Measurements from ENCODE around the gene ZC2HC1B. TPM values are rescaled to one million over a fixed set of nuclear protein-coding genes. Genes with fewer than 3 reads are reported as not detected.

ZC2HC1B gene
- total and polyA plus RNA-seq, 4 donors, result not detected

DNA sequence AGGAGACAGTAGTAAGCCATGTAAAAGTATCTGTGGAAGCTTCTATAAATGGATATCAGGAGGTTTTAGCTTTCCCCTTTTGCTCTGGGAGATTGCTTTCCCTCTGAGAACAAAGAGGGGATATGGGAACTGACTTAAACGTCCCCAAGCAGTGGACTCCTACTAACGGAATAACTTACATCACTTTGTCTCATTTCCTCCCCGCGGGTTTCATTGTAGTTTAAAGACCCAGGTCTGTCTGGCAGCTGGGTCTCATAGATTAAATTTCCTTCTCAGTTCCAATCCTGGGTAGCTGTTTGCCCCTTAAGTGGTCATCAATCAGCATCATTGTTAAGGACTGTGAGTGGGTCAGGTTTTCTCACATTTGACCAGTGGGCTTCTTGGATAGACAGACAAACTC lies 75.1 kb downstream of the ZC2HC1B start:
- no peak for TF ChIP-seq NR2F2 (IDR thresholded peaks at IDR 0.05)
- TF ChIP-seq EGR1 (IDR thresholded peaks at IDR 0.05; ENCODE audit: low read depth in 2 of 2), result no peak
- no peak for TF ChIP-seq HNF4G (IDR thresholded peaks at IDR 0.05)
- no peak for TF ChIP-seq YY1 (IDR thresholded peaks at IDR 0.05)
- TF ChIP-seq, protein P1, sequence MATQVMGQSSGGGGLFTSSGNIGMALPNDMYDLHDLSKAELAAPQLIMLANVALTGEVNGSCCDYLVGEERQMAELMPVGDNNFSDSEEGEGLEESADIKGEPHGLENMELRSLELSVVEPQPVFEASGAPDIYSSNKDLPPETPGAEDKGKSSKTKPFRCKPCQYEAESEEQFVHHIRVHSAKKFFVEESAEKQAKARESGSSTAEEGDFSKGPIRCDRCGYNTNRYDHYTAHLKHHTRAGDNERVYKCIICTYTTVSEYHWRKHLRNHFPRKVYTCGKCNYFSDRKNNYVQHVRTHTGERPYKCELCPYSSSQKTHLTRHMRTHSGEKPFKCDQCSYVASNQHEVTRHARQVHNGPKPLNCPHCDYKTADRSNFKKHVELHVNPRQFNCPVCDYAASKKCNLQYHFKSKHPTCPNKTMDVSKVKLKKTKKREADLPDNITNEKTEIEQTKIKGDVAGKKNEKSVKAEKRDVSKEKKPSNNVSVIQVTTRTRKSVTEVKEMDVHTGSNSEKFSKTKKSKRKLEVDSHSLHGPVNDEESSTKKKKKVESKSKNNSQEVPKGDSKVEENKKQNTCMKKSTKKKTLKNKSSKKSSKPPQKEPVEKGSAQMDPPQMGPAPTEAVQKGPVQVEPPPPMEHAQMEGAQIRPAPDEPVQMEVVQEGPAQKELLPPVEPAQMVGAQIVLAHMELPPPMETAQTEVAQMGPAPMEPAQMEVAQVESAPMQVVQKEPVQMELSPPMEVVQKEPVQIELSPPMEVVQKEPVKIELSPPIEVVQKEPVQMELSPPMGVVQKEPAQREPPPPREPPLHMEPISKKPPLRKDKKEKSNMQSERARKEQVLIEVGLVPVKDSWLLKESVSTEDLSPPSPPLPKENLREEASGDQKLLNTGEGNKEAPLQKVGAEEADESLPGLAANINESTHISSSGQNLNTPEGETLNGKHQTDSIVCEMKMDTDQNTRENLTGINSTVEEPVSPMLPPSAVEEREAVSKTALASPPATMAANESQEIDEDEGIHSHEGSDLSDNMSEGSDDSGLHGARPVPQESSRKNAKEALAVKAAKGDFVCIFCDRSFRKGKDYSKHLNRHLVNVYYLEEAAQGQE (IDR thresholded peaks at IDR 0.05), result no peak
- TF ChIP-seq FOXA2 (IDR thresholded peaks at IDR 0.05), result no peak
- TF ChIP-seq RAD21 (IDR thresholded peaks at IDR 0.05), result no peak
- TF ChIP-seq, protein P2, sequence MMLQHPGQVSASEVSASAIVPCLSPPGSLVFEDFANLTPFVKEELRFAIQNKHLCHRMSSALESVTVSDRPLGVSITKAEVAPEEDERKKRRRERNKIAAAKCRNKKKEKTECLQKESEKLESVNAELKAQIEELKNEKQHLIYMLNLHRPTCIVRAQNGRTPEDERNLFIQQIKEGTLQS (IDR thresholded peaks at IDR 0.05), result no peak
- TF ChIP-seq TAF1 (conservative IDR thresholded peaks at IDR 0.05), result no peak
- TF ChIP-seq RXRA (IDR thresholded peaks at IDR 0.05), result no peak
- no peak for TF ChIP-seq GABPA (IDR thresholded peaks at IDR 0.05 in 1 of 2, conservative IDR thresholded peaks at IDR 0.05 in 1 of 2)
- TF ChIP-seq CTCF (IDR thresholded peaks at IDR 0.05; ENCODE audit: low read depth, low read length, missing input control), result no peak
- no peak for TF ChIP-seq HNF4A (conservative IDR thresholded peaks at IDR 0.05)
- TF ChIP-seq FOXA1 (IDR thresholded peaks at IDR 0.05), result no peak
- TF ChIP-seq, protein P3, sequence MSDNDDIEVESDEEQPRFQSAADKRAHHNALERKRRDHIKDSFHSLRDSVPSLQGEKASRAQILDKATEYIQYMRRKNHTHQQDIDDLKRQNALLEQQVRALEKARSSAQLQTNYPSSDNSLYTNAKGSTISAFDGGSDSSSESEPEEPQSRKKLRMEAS (IDR thresholded peaks at IDR 0.05), result no peak
- no peak for TF ChIP-seq JUND (IDR thresholded peaks at IDR 0.05)
- Histone ChIP-seq H3K27me3 (ENCODE audit: control insufficient read depth in 4 of 4, insufficient read depth in 4 of 4, low read length in 3 of 4) (no peaks in the 10 kb centered on the region), H3K9ac (ENCODE audit: low read depth in 1 of 2, low read length in 2 of 2) (no peak overlapping the region), H3K4me3 (ENCODE audit: low read depth in 1 of 3, low read length in 3 of 3) (no peak overlapping the region), H3K4me1 (ENCODE audit: control insufficient read depth in 4 of 4, insufficient read depth in 4 of 4, low read length in 3 of 4) (no peaks in the 10 kb centered on the region), H3K9me3 (ENCODE audit: control insufficient read depth in 4 of 4, low read length in 3 of 4) (no peaks in the 10 kb centered on the region), H3K36me3 (ENCODE audit: control insufficient read depth in 4 of 4, insufficient read depth in 3 of 4, low read depth in 1 of 4, low read length in 3 of 4) (no peaks in the 10 kb centered on the region), H3K27ac (ENCODE audit: low read depth in 1 of 2, low read length in 2 of 2) (no peak overlapping the region)
- WGBS, result 68% methylated on average over 4 of the region's 4 CpGs
- no peak for DNase-seq (ENCODE audit: low spot score)

DNA sequence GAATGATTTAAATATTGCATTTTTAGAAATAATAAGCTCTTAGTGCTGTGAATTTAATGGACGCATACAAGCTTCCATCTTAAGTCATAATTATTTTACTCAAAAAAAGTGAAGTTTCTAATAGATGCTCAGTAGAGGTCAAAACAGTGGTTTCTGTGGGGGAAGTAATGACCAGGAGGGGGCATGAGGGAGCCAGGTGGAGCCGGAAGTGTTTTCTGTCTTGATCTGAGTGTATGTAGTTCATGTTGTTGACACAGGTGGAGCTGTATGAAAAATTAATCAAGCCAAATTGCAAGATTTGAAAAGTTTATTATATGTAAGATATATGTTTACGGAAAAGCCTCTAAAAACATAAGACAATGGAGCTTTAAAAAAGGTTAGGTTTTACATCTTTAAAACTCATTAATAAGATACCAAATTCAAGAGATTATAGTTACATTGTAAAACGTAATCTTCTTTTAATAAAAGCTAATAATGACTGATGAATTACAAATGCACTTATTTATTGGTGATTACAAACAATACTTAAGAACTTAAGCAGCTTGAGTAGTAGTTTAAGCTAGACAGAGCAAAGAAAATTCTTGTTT lies 75.8 kb downstream of the ZC2HC1B start:
- DNase-seq (ENCODE audit: low spot score), result peak; percentile 49
- Histone ChIP-seq H3K27me3 (ENCODE audit: control insufficient read depth in 4 of 4, insufficient read depth in 4 of 4, low read length in 3 of 4) (no peaks in the 10 kb centered on the region), H3K4me3 (ENCODE audit: low read depth in 1 of 3, low read length in 3 of 3) (no peak overlapping the region), H3K9me3 (ENCODE audit: control insufficient read depth in 4 of 4, low read length in 3 of 4) (no peaks in the 10 kb centered on the region), H3K36me3 (ENCODE audit: control insufficient read depth in 4 of 4, insufficient read depth in 3 of 4, low read depth in 1 of 4, low read length in 3 of 4) (no peaks in the 10 kb centered on the region), H3K9ac (ENCODE audit: low read depth in 1 of 2, low read length in 2 of 2) (no peak overlapping the region), H3K4me1 (ENCODE audit: control insufficient read depth in 4 of 4, insufficient read depth in 4 of 4, low read length in 3 of 4) (no peaks in the 10 kb centered on the region), H3K27ac (ENCODE audit: low read depth in 1 of 2, low read length in 2 of 2) (no peak overlapping the region)
- 53% methylated on average over 4 of the region's 4 CpGs for WGBS
- TF ChIP-seq TAF1 (conservative IDR thresholded peaks at IDR 0.05) (no peak), YY1 (IDR thresholded peaks at IDR 0.05) (no peak), CTCF (IDR thresholded peaks at IDR 0.05; ENCODE audit: low read depth, low read length, missing input control) (peak; percentile 53), FOXA1 (IDR thresholded peaks at IDR 0.05) (no peak), RXRA (IDR thresholded peaks at IDR 0.05) (no peak), HNF4A (conservative IDR thresholded peaks at IDR 0.05) (no peak), JUND (IDR thresholded peaks at IDR 0.05) (no peak), EGR1 (IDR thresholded peaks at IDR 0.05; ENCODE audit: low read depth in 2 of 2) (no peak), SP1 (IDR thresholded peaks at IDR 0.05) (no peak), GABPA (IDR thresholded peaks at IDR 0.05 in 1 of 2, conservative IDR thresholded peaks at IDR 0.05 in 1 of 2) (no peak), FOXA2 (IDR thresholded peaks at IDR 0.05) (no peak), RAD21 (IDR thresholded peaks at IDR 0.05) (peak; percentile 67 to 77), HNF4G (IDR thresholded peaks at IDR 0.05) (no peak)
- TF ChIP-seq, protein P1 (IDR thresholded peaks at IDR 0.05), result no peak
- TF ChIP-seq, protein P2 (IDR thresholded peaks at IDR 0.05), result no peak
- TF ChIP-seq, protein P3 (IDR thresholded peaks at IDR 0.05), result no peak

Measured in liver (tissue), 9 donors.